Peyer's patch (tissue), 4 donors: ENCODE measurements around the gene DCANP1. TPM values are rescaled to one million over a fixed set of nuclear protein-coding genes. Genes with fewer than 3 reads are reported as not detected.
A peak's percentile ranks its signal among the peaks of the same experiment; 100 is the strongest.

Source experiments
- DNase-seq, 3 donors: peaks; one replicate each; pipeline ENCODE4 v3.0.0-alpha.2; 2017 to 2019
- H3K27ac ChIP-seq, 4 donors: fragments of 200-600 bp; sonication (generic); one replicate each; pipeline ENCODE4 v1.5.1; 2016 to 2019
- H3K27me3 ChIP-seq, 2 donors: fragments of 200-600 bp; sonication (generic); one replicate each; pipeline ENCODE4 v1.5.1; 2019
- H3K36me3 ChIP-seq, 3 donors: fragments of 200-600 bp; sonication (generic); one replicate each; pipeline ENCODE4 v1.5.1; 2016 to 2019
- H3K4me1 ChIP-seq, 4 donors: fragments of 200-600 bp; sonication (generic); one replicate each; pipeline ENCODE4 v1.5.1; 2016 to 2019
- H3K4me3 ChIP-seq, 4 donors: fragments of 200-600 bp; sonication (generic); 1 replicate in 3 of 4; 2 replicates in 1 of 4; pipeline ENCODE4 v1.5.1; 2016 to 2019; ENCODE audit warnings: mild to moderate bottlenecking in 1 of 4
- H3K9me3 ChIP-seq, 4 donors: fragments of 200-600 bp; sonication (generic); one replicate each; pipeline ENCODE4 v1.5.1; 2016 to 2019; ENCODE audit warnings: mild to moderate bottlenecking in 1 of 4
- POLR2A ChIP-seq, 2 donors: fragments of 450-650 bp; IDR thresholded peaks; one replicate each; pipeline ENCODE4 v1.5.1; 2017; ENCODE audit warnings: antibody characterized with exemption in 2 of 2, mild to moderate bottlenecking in 2 of 2, moderate library complexity in 2 of 2
- total RNA-seq, 4 donors: library from RNA; depleted of rRNA; stranded (reverse); fragments of >200 nt; gene quantifications; one replicate each; pipeline ENCODE4 v1.1.0, GENCODE V29; 2016
- TF ChIP-seq, protein P1 (sequence below), 6 experiments: fragments of 450-650 bp in 4 of 6; fragments of 200-600 bp in 2 of 6; sonication (generic) in 1 of 6; IDR thresholded peaks; one replicate each; pipeline ENCODE4 v1.5.1; 2017 to 2019; ENCODE audit warnings: antibody characterized with exemption in 6 of 6, mild to moderate bottlenecking in 3 of 6, moderate library complexity in 1 of 6

The DCANP1 gene
- total RNA-seq, 4 donors from 2014 or later: 0.27 to 1.7 TPM; not detected in 2

DNA sequence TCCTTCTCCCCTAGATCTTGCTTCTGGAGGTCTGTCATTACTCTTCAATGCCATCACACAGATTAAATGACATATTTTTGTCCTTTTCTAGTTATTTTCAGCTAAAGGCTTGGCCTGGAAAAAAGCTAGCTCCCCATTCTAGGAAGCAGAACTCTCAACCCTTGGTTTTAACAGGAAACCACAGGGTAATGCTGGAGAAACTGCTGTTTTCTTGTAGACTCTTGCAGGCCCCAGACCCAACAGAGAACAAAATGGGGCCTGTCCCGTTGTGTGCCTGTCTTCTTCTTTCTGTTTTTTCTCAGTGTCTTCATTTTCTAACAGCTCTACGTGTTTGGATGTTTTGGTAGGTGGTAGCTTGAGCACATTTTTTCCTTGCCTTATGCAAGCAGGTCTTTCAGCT lies 21.5 kb downstream of the DCANP1 start:
- peaks cover 0 to 20% (median 0%) of the 10 kb centered on the region in 4 donors for H3K4me1 ChIP-seq
- no peaks in the 10 kb centered on the region for H3K36me3 ChIP-seq
- H3K9me3 ChIP-seq: peaks cover 0 to 6% (median 3%) of the 10 kb centered on the region in 4 donors
- DNase-seq: no peak
- TF ChIP-seq, protein P1, sequence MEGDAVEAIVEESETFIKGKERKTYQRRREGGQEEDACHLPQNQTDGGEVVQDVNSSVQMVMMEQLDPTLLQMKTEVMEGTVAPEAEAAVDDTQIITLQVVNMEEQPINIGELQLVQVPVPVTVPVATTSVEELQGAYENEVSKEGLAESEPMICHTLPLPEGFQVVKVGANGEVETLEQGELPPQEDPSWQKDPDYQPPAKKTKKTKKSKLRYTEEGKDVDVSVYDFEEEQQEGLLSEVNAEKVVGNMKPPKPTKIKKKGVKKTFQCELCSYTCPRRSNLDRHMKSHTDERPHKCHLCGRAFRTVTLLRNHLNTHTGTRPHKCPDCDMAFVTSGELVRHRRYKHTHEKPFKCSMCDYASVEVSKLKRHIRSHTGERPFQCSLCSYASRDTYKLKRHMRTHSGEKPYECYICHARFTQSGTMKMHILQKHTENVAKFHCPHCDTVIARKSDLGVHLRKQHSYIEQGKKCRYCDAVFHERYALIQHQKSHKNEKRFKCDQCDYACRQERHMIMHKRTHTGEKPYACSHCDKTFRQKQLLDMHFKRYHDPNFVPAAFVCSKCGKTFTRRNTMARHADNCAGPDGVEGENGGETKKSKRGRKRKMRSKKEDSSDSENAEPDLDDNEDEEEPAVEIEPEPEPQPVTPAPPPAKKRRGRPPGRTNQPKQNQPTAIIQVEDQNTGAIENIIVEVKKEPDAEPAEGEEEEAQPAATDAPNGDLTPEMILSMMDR (IDR thresholded peaks at IDR 0.05): no peak
- TF ChIP-seq POLR2A (IDR thresholded peaks at IDR 0.05): no peak
- no peaks in the 10 kb centered on the region for H3K27me3 ChIP-seq
- no peak overlapping the region for H3K4me3 ChIP-seq
- H3K27ac ChIP-seq: no peak overlapping the region

GRCh38 chr5:135423846-135424168 lies 23.3 kb downstream of the DCANP1 start:
- Histone ChIP-seq H3K36me3 (no peaks in the 10 kb centered on the region), H3K4me3 (no peak overlapping the region), H3K9me3 (peaks cover 0 to 5% (median 2%) of the 10 kb centered on the region in 4 donors), H3K27ac (peak overlapping the region in 2 of 4 donors; percentile 43 to 73), H3K4me1 (peaks cover 0 to 20% (median 0%) of the 10 kb centered on the region in 4 donors), H3K27me3 (no peaks in the 10 kb centered on the region)
- no peak for TF ChIP-seq POLR2A (IDR thresholded peaks at IDR 0.05)
- TF ChIP-seq, protein P1 (IDR thresholded peaks at IDR 0.05): no peak
- no peak for DNase-seq

- Histone ChIP-seq H3K27ac (peak overlapping the region in 2 of 4 donors; percentile 43 to 73), H3K27me3 (no peaks in the 10 kb centered on the region), H3K4me1 (peaks cover 0 to 20% (median 0%) of the 10 kb centered on the region in 4 donors), H3K9me3 (peaks cover 0 to under 1% (median 0%) of the 10 kb centered on the region in 4 donors), H3K4me3 (no peak overlapping the region), H3K36me3 (no peaks in the 10 kb centered on the region)
- peak in 1 of 3 donors; percentile 67 for DNase-seq
- TF ChIP-seq POLR2A (IDR thresholded peaks at IDR 0.05): no peak
- TF ChIP-seq, protein P1 (IDR thresholded peaks at IDR 0.05): no peak
These were observed 23.9 kb downstream of the DCANP1 start for GRCh38 chr5:135423146-135423845.

GRCh38 chr5:135422419-135422818 lies 24.7 kb downstream of the DCANP1 start:
- Histone ChIP-seq H3K9me3 (no peaks in the 10 kb centered on the region), H3K4me3 (no peak overlapping the region), H3K4me1 (peaks cover 0 to 20% (median 0%) of the 10 kb centered on the region in 4 donors), H3K27me3 (no peaks in the 10 kb centered on the region), H3K27ac (no peak overlapping the region), H3K36me3 (no peaks in the 10 kb centered on the region)
- no peak for DNase-seq
- TF ChIP-seq, protein P1 (IDR thresholded peaks at IDR 0.05): no peak
- TF ChIP-seq POLR2A (IDR thresholded peaks at IDR 0.05): no peak

- TF ChIP-seq, protein P1 (IDR thresholded peaks at IDR 0.05): no peak
- no peak for TF ChIP-seq POLR2A (IDR thresholded peaks at IDR 0.05)
- no peak overlapping the region for H3K4me3 ChIP-seq
- no peaks in the 10 kb centered on the region for H3K4me1 ChIP-seq
- H3K27me3 ChIP-seq: no peaks in the 10 kb centered on the region
- H3K36me3 ChIP-seq: no peaks in the 10 kb centered on the region
- DNase-seq: no peak
- no peak overlapping the region for H3K27ac ChIP-seq
- no peaks in the 10 kb centered on the region for H3K9me3 ChIP-seq
These were observed 30.1 kb downstream of the DCANP1 start for GRCh38 chr5:135417083-135417482.
